ENCODE measurements around the gene CDK11A. TPM values are rescaled to one million over a fixed set of nuclear protein-coding genes. Genes with fewer than 3 reads are reported as not detected.
"Not testable (repeated sequence)": the region's sequence is repeated elsewhere in the genome, so short reads cannot be mapped to it uniquely, and the experiment has no call there.

Gene CDK11A
- total RNA-seq, 1 donor from 2014 or later, result 14.9 TPM

- no peak for TF ChIP-seq CTCF (IDR thresholded peaks at IDR 0.05; ENCODE audit: insufficient read depth, low read length, poor library complexity, severe bottlenecking)
- no peak for DNase-seq (ENCODE audit: low read depth)
- H3K27me3 ChIP-seq (ENCODE audit: control insufficient read depth, insufficient read depth, low read length), result no peaks in the 10 kb centered on the region
- H3K36me3 ChIP-seq (ENCODE audit: control insufficient read depth, insufficient read depth, low read length), result no peaks in the 10 kb centered on the region
- H3K4me3 ChIP-seq (ENCODE audit: low read depth, low read length), result no peak overlapping the region
These were observed 28.0 kb upstream of the CDK11A start for GRCh38 chr1:1752190-1752589.

DNA sequence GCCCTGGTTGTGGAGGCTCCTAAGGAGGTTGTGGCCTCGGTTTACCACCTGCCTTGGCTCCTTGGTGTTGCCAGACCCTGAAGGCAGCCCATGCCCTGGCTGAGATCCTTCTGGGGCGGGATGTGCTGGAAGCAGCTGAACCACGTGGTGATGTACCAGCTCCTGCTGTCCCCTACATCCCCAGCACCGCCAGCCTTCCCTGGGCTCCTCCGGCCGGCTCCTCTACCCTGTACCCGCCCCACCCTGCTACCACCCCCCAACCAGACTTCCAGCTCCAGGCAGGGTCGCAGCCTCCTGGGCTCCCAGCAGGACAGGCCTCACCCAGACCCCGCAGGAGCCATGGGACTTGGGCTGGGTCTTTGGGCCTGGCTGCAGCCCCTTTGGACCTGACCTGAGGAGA, 25.8 kb upstream of the CDK11A start:
- not testable (repeated sequence) for H3K27me3 ChIP-seq (ENCODE audit: control insufficient read depth, insufficient read depth, low read length); H3K4me3 ChIP-seq (ENCODE audit: low read depth, low read length); H3K36me3 ChIP-seq (ENCODE audit: control insufficient read depth, insufficient read depth, low read length); DNase-seq (ENCODE audit: low read depth)

DNA sequence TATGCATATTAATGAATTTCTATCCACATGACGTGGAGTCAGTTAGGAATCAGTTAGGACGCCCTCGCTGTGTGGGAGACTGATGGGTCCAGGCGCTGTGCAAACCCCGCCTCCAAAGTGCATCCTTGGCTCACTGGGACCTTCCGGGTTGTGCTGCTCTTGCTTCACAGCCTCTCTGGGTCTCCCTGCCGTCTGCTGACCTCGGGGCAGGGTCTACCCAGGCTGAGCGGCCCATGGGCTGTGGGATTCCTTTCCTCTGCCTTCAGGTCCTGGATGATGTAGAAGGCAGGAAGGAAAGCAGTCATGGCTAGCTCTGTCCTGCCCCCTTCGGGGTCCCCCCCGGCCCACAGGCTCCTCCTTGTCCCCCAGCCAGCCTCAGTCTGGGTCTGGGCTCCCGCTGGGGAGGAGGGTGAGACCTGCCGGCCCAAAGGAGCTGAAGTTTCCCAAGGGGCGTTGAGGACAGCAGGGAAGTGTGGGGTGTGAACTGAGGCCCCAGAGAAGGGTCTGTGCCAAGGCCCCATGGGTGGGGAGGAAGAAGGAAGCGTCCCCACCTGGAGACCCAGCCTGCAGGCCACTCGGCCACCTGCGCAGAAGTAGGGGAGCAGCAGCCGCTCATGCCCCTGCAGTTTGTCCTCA, 24.6 kb upstream of the CDK11A start:
- Histone ChIP-seq H3K27me3 (ENCODE audit: control insufficient read depth, insufficient read depth, low read length) (no peaks in the 10 kb centered on the region), H3K36me3 (ENCODE audit: control insufficient read depth, insufficient read depth, low read length) (no peaks in the 10 kb centered on the region), H3K4me3 (ENCODE audit: low read depth, low read length) (no peak overlapping the region)
- no peak for DNase-seq (ENCODE audit: low read depth)
- TF ChIP-seq CTCF (IDR thresholded peaks at IDR 0.05; ENCODE audit: insufficient read depth, low read length, poor library complexity, severe bottlenecking), result no peak

DNA sequence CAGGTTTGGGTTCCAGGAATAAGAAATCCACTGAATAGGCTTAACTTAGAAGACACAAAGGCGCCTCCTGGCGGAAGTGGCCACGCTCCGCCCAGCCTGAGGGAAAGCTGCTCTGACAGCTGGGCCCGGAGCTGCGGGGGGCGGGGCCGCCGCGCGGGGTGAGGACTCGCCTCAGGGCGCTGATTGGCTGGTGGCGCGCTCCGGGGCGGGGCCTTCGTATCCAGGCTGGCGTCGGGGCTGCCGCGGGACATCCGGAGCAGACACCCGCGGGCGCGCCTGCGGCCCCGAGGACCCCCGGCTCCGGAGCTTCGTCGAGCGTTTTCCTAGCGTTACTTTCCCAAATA, 22.4 kb upstream of the CDK11A start:
- not testable (repeated sequence) for DNase-seq (ENCODE audit: low read depth); H3K27me3 ChIP-seq (ENCODE audit: control insufficient read depth, insufficient read depth, low read length); H3K36me3 ChIP-seq (ENCODE audit: control insufficient read depth, insufficient read depth, low read length); H3K4me3 ChIP-seq (ENCODE audit: low read depth, low read length)

GRCh38 chr1:1745651-1746565, 21.8 kb upstream of the CDK11A start:
- DNase-seq (ENCODE audit: low read depth); H3K27me3 ChIP-seq (ENCODE audit: control insufficient read depth, insufficient read depth, low read length); H3K36me3 ChIP-seq (ENCODE audit: control insufficient read depth, insufficient read depth, low read length): not testable (repeated sequence)
- peak overlapping the region; percentile 41 for H3K4me3 ChIP-seq (ENCODE audit: low read depth, low read length)

DNA sequence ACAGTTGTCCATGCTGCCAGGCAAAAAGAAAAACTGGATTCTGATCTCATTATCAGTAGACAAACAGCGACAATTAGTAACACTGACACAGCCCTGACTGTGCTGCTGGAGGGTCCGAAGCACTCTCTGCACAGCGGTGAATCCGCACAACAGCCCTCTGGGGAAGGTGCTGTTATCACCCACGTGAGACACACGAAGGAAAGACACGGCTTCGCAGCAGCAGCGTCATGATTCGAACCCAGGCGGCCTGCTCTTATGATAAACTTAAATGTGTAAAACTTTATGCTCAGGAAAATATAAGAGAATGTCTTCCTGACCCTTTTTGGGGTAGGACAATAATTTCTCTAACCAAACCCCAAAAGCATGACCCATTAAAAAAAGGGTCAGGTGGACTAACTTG, 18.4 kb upstream of the CDK11A start:
- not testable (repeated sequence) for H3K27me3 ChIP-seq (ENCODE audit: control insufficient read depth, insufficient read depth, low read length); DNase-seq (ENCODE audit: low read depth); H3K4me3 ChIP-seq (ENCODE audit: low read depth, low read length); H3K36me3 ChIP-seq (ENCODE audit: control insufficient read depth, insufficient read depth, low read length)

GRCh38 chr1:1741013-1741412, 16.9 kb upstream of the CDK11A start:
- not testable (repeated sequence) for H3K27me3 ChIP-seq (ENCODE audit: control insufficient read depth, insufficient read depth, low read length); H3K4me3 ChIP-seq (ENCODE audit: low read depth, low read length); H3K36me3 ChIP-seq (ENCODE audit: control insufficient read depth, insufficient read depth, low read length)
- DNase-seq (ENCODE audit: low read depth), result peak; percentile 48

DNA sequence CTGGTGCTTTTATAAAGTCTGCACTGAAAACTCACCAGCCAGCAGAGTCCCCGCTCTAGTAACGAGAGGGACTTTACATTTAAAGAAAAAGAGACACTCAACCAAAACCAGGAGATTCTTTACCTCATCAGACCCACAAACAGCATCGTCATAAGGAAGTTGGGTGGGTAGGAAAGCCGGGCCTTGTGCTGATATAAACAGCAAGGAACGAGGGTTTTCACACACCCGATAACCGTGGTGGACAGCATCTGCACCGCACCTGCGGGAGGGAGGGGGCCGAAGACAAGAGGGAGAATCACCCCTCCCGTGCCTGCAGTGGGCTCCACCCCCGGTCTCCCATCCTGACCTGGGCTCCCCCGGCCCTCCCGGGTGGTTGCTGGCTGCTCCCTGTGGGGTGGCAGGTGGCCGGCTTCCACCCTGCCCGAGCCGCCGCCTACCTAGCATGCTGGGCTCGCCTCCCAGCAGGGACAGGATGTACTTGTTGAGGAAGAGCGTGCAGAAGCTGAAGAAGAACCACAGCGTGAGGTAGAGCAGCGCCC, 14.7 kb upstream of the CDK11A start:
- H3K27me3 ChIP-seq (ENCODE audit: control insufficient read depth, insufficient read depth, low read length); H3K4me3 ChIP-seq (ENCODE audit: low read depth, low read length); DNase-seq (ENCODE audit: low read depth); H3K36me3 ChIP-seq (ENCODE audit: control insufficient read depth, insufficient read depth, low read length): not testable (repeated sequence)

DNA sequence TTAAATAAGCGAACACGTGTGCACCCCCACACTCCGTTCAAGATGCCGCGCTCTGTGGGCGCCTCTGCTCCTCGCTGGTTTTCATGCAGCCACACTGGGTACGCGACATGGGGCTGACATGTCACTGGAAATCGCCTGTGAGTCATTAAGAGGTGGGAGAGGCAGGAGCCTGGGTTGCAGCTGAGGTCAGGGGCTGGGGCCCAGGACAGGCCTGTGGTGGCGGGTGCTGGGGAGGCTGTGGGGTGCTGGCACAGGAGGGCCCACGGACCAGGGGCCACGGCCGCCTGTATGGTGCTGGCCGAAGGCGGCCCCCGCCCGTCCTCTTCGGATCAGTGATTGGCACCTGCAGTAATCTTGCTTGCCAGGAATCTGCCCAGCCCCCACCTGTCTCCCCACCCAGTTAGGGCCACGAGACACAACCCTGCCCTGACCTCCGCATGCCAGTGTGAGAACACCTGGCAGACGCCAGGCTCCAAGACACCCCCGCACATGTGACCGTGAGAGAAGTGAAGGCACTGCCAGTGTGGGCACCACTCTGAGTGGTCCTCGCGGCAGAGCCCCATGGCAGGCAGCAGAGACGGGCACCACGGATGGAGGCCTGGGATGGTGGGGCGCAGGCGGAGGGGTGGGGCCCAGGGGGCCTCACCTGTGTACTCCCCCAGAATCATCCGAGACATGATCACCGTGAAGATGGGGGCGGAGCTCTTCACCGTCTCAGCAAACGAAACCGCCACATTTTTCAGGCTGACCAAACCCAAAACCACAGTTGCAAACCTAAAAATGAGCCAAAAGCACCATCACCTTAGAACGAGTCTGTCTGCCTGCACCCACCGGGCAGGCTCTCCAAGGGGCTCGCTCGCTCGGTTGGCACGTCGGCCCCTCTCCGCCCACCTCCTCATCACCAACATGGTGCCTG, 13.8 kb upstream of the CDK11A start:
- H3K4me3 ChIP-seq (ENCODE audit: low read depth, low read length); H3K27me3 ChIP-seq (ENCODE audit: control insufficient read depth, insufficient read depth, low read length); H3K36me3 ChIP-seq (ENCODE audit: control insufficient read depth, insufficient read depth, low read length); DNase-seq (ENCODE audit: low read depth): not testable (repeated sequence)
